Left ventricle myocardium inferior (tissue), 1 donor: ENCODE data around the gene UBE2QL1. TPM values are rescaled to one million over a fixed set of nuclear protein-coding genes. Genes with fewer than 3 reads are reported as not detected.
A peak's percentile ranks its signal among the peaks of the same experiment; 100 is the strongest.

Experiments used
- DNase-seq: peaks from one replicate; pipeline ENCODE4 v3.0.0-alpha.2; 2020
- H3K27ac ChIP-seq: fragments of 200-600 bp; replicated peaks from 2 replicates; pipeline ENCODE4 v1.8.0; 2021
- H3K27me3 ChIP-seq: fragments of 200-600 bp; 2 replicates; pipeline ENCODE4 v1.8.0; 2021; ENCODE audit warnings: low read depth
- H3K36me3 ChIP-seq: fragments of 200-600 bp; 2 replicates; pipeline ENCODE4 v1.8.0; 2021
- H3K4me1 ChIP-seq: fragments of 200-600 bp; 2 replicates; pipeline ENCODE4 v1.8.0; 2021
- H3K4me3 ChIP-seq: fragments of 200-600 bp; 2 replicates; pipeline ENCODE4 v1.8.0; 2021; ENCODE audit warnings: mild to moderate bottlenecking, moderate library complexity
- H3K9me3 ChIP-seq: fragments of 200-600 bp; replicated peaks from 2 replicates; pipeline ENCODE4 v1.8.0; 2021
- intact Hi-C: fragments of 100-400 bp; cut with micrococcal nuclease; formaldehyde crosslinking; loops from one replicate; pipeline ENCODE4 v1.11.0; 2022
- total RNA-seq: library from RNA; stranded (reverse); fragmentation: NEBNext Ultra II Directional; extraction: Animal tissue kit (Norgen Biotek cat#: 25700); gene quantifications from one replicate; pipeline ENCODE4 v1.2.1, GENCODE V29; 2021
- TF ChIP-seq, protein P1 (sequence below): fragments of 200-600 bp; IDR thresholded peaks from 2 replicates; pipeline ENCODE4 v1.8.0; 2021; ENCODE audit warnings: antibody characterized with exemption, mild to moderate bottlenecking, borderline replicate concordance
- donor health status: DM: no; HTN: yes; CAD: no; lungs with severe emphysema.

Gene UBE2QL1
- total RNA-seq, 1 donor from 2014 or later = 25.5 TPM

DNA sequence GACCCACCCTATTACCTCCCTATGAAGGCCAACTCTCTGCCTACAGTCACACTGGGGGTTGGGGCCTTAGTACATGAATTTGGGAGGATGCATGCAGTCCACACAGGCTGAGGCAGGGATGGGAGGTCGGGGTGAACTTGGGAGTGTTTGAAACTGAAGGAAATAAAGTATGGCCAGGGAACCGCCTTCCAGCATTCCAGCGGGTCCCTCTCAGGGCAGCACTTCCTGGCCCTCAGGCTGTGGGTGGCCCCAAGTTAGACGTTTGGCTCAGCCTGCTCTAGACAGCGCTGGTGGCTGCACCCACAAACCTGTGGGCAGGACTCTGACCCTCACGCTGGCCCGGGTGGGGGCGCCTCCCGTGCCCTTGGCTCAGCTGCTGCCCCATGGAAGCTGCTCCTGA is 74.3 kb downstream of the UBE2QL1 start:
- TF ChIP-seq, protein P1, sequence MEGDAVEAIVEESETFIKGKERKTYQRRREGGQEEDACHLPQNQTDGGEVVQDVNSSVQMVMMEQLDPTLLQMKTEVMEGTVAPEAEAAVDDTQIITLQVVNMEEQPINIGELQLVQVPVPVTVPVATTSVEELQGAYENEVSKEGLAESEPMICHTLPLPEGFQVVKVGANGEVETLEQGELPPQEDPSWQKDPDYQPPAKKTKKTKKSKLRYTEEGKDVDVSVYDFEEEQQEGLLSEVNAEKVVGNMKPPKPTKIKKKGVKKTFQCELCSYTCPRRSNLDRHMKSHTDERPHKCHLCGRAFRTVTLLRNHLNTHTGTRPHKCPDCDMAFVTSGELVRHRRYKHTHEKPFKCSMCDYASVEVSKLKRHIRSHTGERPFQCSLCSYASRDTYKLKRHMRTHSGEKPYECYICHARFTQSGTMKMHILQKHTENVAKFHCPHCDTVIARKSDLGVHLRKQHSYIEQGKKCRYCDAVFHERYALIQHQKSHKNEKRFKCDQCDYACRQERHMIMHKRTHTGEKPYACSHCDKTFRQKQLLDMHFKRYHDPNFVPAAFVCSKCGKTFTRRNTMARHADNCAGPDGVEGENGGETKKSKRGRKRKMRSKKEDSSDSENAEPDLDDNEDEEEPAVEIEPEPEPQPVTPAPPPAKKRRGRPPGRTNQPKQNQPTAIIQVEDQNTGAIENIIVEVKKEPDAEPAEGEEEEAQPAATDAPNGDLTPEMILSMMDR = no peak
- intact Hi-C loops = no loop called here
- peaks cover 12% of the 10 kb centered on the region for H3K27me3 ChIP-seq
- H3K4me1 ChIP-seq = no peaks in the 10 kb centered on the region
- H3K27ac ChIP-seq = no peak overlapping the region
- no peaks in the 10 kb centered on the region for H3K36me3 ChIP-seq
- no peaks in the 10 kb centered on the region for H3K9me3 ChIP-seq
- DNase-seq = no peak
- H3K4me3 ChIP-seq = no peak overlapping the region

DNA sequence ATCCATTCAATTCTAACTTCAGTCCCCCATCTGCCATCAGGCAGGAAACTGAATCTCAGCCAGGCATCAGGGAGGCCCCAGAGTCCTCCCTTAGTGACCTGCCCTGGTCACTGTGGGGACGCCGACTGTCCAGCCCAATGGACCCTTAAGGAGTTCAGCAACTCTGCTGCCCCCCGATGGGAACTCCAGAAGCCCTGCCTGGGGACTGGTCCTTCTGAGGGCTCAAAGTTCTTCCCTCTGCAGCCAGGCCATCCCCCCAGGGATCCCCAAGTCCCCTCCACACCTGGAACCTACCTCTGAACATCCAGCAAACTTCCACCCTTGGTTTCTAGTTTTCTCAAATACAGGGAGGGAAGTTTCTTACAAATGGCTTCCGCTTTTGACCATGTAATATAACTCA is 76.8 kb downstream of the UBE2QL1 start:
- DNase-seq = no peak
- Histone ChIP-seq H3K27me3 (peaks cover 12% of the 10 kb centered on the region), H3K36me3 (no peaks in the 10 kb centered on the region), H3K4me1 (no peaks in the 10 kb centered on the region), H3K27ac (no peak overlapping the region), H3K9me3 (no peaks in the 10 kb centered on the region), H3K4me3 (no peak overlapping the region)
- intact Hi-C loops = no loop called here
- TF ChIP-seq, protein P1 = no peak

DNA sequence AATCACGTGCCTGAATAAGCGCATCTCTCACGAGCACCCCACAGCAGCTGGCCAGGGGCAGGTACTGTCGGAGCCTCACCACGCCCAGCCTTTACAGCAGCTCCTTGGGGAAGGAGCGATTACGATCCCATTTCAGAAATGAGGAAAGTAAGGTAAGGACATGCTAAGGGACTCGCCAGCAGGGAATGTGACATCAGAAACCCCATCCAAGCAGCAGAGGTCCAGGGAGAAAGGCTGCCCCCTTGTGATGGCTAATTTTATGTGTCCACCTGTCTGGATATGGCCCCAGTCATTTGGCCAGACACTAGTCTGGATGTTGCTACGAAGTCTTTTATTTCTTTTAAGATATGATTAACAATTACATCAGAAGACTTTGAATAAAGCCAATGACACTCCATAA is 77.3 kb downstream of the UBE2QL1 start:
- TF ChIP-seq, protein P1 = peak; percentile 58
- Histone ChIP-seq H3K9me3 (no peaks in the 10 kb centered on the region), H3K36me3 (no peaks in the 10 kb centered on the region), H3K27me3 (peaks cover 9% of the 10 kb centered on the region), H3K27ac (no peak overlapping the region), H3K4me1 (no peaks in the 10 kb centered on the region), H3K4me3 (no peak overlapping the region)
- no peak for DNase-seq
- intact Hi-C loops = no loop called here

DNA sequence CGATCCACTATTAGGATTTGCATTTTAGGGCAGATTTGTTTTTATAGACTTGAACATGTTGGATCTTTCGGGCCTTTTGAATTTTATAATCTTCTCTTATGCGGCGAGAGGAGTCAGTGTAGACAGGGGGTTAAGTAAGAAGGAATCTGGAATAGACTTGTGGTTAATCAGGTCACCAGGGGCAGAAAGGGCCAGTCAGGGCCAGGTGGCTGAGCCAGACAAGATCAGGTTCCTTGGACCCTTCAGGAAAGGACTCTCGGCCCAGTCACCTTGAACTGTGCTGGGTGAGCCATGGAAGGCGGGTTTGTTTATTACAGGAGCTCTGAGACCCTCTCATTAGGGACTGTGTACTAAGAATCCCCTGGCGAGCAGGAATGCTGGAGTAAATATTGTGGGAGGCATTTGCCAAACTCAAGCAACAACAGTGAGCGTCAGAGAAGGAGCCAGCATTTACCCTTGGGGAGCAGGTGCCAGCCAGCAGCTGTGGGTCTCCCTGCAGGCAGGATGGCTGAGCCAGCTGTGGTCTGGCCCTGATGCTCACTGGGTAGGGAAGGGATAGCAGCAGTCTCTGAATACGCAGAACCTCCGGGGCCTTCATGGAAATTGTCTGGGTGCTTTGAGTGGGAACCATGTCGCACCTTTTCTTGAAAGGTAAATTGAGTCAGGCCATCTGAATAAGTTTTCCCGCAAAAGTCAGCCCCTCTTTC is 79.2 kb downstream of the UBE2QL1 start:
- intact Hi-C loops = no loop called here
- Histone ChIP-seq H3K36me3 (no peaks in the 10 kb centered on the region), H3K4me3 (no peak overlapping the region), H3K9me3 (no peaks in the 10 kb centered on the region), H3K27me3 (no peaks in the 10 kb centered on the region), H3K4me1 (no peaks in the 10 kb centered on the region), H3K27ac (no peak overlapping the region)
- TF ChIP-seq, protein P1 = no peak
- no peak for DNase-seq

DNA sequence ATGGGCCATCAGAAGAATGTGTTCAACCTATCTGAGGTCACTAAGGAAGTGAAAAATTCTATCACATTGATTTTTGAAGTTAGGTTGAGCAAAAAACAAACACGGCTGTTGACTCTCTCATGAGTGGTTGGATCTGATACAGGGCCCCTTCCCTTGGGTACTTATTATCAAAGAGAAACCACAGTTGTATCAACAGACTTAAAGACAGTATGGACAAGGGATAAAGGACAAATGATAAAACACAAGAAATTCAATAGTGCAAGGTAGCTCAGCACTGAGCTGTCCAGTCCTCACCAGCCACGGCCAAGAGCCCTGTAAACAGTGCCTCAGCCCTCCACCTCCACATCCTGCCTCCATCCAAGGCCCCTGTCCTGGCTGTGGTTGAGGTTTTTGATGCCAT is 86.9 kb downstream of the UBE2QL1 start:
- no peaks in the 10 kb centered on the region for H3K36me3 ChIP-seq
- DNase-seq = no peak
- H3K4me1 ChIP-seq = no peaks in the 10 kb centered on the region
- H3K4me3 ChIP-seq = no peak overlapping the region
- no peaks in the 10 kb centered on the region for H3K9me3 ChIP-seq
- intact Hi-C loops = no loop called here
- H3K27ac ChIP-seq = no peak overlapping the region
- TF ChIP-seq, protein P1 = no peak
- H3K27me3 ChIP-seq = peaks cover 6% of the 10 kb centered on the region
